ENCODE measurements around the gene ADAMTS7. TPM values are rescaled to one million over a fixed set of nuclear protein-coding genes. Genes with fewer than 3 reads are reported as not detected.

The ADAMTS7 gene, protein sequence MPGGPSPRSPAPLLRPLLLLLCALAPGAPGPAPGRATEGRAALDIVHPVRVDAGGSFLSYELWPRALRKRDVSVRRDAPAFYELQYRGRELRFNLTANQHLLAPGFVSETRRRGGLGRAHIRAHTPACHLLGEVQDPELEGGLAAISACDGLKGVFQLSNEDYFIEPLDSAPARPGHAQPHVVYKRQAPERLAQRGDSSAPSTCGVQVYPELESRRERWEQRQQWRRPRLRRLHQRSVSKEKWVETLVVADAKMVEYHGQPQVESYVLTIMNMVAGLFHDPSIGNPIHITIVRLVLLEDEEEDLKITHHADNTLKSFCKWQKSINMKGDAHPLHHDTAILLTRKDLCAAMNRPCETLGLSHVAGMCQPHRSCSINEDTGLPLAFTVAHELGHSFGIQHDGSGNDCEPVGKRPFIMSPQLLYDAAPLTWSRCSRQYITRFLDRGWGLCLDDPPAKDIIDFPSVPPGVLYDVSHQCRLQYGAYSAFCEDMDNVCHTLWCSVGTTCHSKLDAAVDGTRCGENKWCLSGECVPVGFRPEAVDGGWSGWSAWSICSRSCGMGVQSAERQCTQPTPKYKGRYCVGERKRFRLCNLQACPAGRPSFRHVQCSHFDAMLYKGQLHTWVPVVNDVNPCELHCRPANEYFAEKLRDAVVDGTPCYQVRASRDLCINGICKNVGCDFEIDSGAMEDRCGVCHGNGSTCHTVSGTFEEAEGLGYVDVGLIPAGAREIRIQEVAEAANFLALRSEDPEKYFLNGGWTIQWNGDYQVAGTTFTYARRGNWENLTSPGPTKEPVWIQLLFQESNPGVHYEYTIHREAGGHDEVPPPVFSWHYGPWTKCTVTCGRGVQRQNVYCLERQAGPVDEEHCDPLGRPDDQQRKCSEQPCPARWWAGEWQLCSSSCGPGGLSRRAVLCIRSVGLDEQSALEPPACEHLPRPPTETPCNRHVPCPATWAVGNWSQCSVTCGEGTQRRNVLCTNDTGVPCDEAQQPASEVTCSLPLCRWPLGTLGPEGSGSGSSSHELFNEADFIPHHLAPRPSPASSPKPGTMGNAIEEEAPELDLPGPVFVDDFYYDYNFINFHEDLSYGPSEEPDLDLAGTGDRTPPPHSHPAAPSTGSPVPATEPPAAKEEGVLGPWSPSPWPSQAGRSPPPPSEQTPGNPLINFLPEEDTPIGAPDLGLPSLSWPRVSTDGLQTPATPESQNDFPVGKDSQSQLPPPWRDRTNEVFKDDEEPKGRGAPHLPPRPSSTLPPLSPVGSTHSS (N-terminal part only)
- 19.2 and 56.6 TPM in 2 replicates for total RNA-seq (ENCODE audit: low replicate concordance)

GRCh38 chr15:78811124-78811824 lies at the start of gene ADAMTS7:
Gene ADAMTS7, minus strand, starts transcription at chr15:78811464. Its CDS starts 244 bp downstream, at chr15:78811220.
- Histone ChIP-seq H3K9ac (peak within 1 kb of the TSS; percentile 75), H2AFZ (replicated peaks) (peak within 1 kb of the TSS; percentile 95), H3K4me2 (peak within 1 kb of the TSS; percentile 98), H3K9me3 (ENCODE audit: low read depth) (no peaks in the 10 kb centered on the region), H3K27ac (peak within 1 kb of the TSS; percentile 75), H4K20me1 (ENCODE audit: low read depth) (peaks cover 44% of the 10 kb centered on the region), H3K27me3 (peaks cover 15% of the 10 kb centered on the region), H3F3A (ENCODE audit: low read depth) (peaks cover 24% of the 10 kb centered on the region), H3K36me3 (no peaks in the 10 kb centered on the region), H3K4me3 (peak within 1 kb of the TSS; percentile 92), H3K79me2 (ENCODE audit: low read depth) (peaks cover 39% of the 10 kb centered on the region), H3K4me1 (peaks cover 7% of the 10 kb centered on the region)
- Mint-ChIP-seq H3K9me3 (peaks cover 9% of the 10 kb centered on the region), H3K4me3 (peak within 1 kb of the TSS; percentile 93), H3K36me3 (peaks cover 12% of the 10 kb centered on the region), H3K27ac (peak within 1 kb of the TSS; percentile 92), H3K4me1 (peaks cover 17% of the 10 kb centered on the region), H3K27me3 (ENCODE audit: insufficient read depth, low read depth) (no peaks in the 10 kb centered on the region)
- peak; percentile 96 for DNase-seq (ENCODE audit: low spot score)
- no peak for TF ChIP-seq EZH2phosphoT487 (IDR thresholded peaks at IDR 0.05)
- TF ChIP-seq, protein P1, sequence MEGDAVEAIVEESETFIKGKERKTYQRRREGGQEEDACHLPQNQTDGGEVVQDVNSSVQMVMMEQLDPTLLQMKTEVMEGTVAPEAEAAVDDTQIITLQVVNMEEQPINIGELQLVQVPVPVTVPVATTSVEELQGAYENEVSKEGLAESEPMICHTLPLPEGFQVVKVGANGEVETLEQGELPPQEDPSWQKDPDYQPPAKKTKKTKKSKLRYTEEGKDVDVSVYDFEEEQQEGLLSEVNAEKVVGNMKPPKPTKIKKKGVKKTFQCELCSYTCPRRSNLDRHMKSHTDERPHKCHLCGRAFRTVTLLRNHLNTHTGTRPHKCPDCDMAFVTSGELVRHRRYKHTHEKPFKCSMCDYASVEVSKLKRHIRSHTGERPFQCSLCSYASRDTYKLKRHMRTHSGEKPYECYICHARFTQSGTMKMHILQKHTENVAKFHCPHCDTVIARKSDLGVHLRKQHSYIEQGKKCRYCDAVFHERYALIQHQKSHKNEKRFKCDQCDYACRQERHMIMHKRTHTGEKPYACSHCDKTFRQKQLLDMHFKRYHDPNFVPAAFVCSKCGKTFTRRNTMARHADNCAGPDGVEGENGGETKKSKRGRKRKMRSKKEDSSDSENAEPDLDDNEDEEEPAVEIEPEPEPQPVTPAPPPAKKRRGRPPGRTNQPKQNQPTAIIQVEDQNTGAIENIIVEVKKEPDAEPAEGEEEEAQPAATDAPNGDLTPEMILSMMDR (IDR thresholded peaks at IDR 0.05): peak; percentile 85

DNA sequence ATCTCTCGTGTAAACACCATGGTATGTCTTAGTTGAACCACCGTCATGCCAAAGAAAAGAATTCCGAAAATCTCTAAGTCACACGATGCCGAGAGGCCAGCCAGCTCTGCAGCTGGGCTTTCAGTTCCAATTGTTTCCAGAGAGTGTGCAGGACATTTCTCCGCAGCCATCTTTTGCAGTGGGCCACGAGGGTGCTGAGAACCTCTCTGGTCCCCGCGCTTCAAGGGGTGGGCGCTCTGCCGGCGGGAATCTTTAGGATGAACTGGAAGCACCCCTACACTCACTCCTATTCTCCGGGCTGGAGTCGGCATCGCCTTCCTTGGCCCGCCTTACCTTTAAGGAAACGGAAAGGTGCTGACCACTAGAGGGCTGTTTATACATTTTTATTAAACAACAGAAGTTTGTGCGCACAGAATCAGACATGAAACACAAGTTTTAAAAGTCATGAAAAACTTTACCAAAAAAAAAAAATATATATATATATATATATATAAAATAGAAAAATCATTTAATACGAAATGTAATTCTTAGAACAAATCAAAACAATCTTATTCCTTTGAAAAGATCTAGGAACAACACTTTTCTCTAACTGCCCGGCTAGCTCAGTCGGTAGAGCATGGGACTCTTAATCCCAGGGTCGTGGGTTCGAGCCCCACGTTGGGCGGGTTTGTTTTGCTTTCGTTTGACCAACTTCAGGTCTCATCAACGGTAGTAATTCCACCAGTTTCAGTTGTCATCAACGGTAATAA lies 48.9 kb upstream of the ADAMTS7 start:
- peak overlapping the region; percentile 63 for H3K4me3 ChIP-seq
- H3K27ac ChIP-seq: peak overlapping the region; percentile 87
- peak overlapping the region; percentile 89 for H2AFZ ChIP-seq (replicated peaks)
- DNase-seq (ENCODE audit: low spot score): peak; percentile 88
- H3K9me3 ChIP-seq (ENCODE audit: low read depth): peaks cover 5% of the 10 kb centered on the region
- Mint-ChIP-seq H3K36me3 (peaks cover 4% of the 10 kb centered on the region), H3K4me1 (peaks cover 6% of the 10 kb centered on the region), H3K9me3 (peaks cover 8% of the 10 kb centered on the region), H3K4me3 (peak overlapping the region; percentile 89), H3K27ac (peak overlapping the region; percentile 97), H3K27me3 (ENCODE audit: insufficient read depth, low read depth) (peaks cover 11% of the 10 kb centered on the region)
- H3K4me1 ChIP-seq: no peaks in the 10 kb centered on the region
- peak overlapping the region; percentile 70 for H3K4me2 ChIP-seq
- TF ChIP-seq, protein P1 (IDR thresholded peaks at IDR 0.05): peak; percentile 71
- no peak for TF ChIP-seq EZH2phosphoT487 (IDR thresholded peaks at IDR 0.05)
- H3K9ac ChIP-seq: peak overlapping the region; percentile 43
- H3K27me3 ChIP-seq: no peaks in the 10 kb centered on the region
- peaks cover 12% of the 10 kb centered on the region for H3F3A ChIP-seq (ENCODE audit: low read depth)
- no peaks in the 10 kb centered on the region for H3K36me3 ChIP-seq
- no peaks in the 10 kb centered on the region for H3K79me2 ChIP-seq (ENCODE audit: low read depth)
- H4K20me1 ChIP-seq (ENCODE audit: low read depth): no peaks in the 10 kb centered on the region
